Measurements from ENCODE around the gene CLASRP. TPM values are rescaled to one million over a fixed set of nuclear protein-coding genes. Genes with fewer than 3 reads are reported as not detected.

Gene CLASRP
- total RNA-seq, 1 experiment from 2014 or later = 87.1 TPM

DNA sequence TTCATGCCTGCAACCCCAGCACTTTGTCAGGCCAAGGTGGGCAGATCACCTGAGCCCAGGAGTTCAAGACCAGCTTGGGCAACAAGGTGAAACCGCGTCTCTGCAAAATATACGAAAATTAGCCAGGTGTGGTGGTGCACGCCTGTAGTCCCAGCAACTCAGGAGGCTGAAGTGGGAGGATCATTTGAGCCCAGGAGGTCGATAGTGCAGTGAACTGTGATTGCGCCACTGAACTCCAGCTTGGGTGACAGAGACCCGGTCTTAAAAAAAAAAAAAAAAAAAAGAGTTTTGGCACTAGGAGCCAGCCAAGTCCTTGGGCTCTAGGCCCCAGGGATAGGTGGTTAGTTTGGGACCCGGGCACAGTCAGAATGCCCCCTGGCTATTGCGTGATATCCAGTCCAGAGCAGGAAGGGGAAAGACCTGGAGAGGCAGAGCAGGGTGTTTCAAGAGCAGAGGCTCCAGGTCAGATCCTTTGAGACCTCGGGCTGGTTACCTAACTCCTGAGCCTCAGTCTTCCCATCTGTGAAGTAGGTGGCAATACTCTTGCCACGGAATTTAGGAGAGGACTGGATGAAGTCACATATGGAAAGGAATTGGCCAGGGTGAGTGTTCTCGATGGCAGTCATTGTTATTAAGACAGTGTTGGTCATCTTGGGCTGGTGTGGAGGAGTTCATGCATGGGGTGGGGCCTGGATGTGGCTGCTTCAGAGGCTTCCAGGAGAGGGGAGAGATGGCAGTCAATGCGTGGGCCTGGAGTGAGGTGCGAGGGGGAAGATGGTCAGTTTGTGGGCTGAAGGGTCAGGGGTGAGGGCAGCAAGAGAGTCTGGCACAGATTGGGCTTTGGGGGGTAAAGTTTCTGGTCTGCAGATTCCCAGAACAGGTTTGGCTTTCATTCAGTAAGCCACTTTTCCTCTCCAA, 56.9 kb downstream of the CLASRP start:
- H4K8ac ChIP-seq (replicated peaks; ENCODE audit: insufficient read length, low read depth, low read length) = no peak overlapping the region
- H2BK120ac ChIP-seq (ENCODE audit: low read depth, low read length, poor library complexity, severe bottlenecking) = no peak overlapping the region
- H3K27me3 Mint-ChIP-seq (ENCODE audit: low read depth) = no peaks in the 10 kb centered on the region
- H2AK5ac ChIP-seq (ENCODE audit: insufficient read length, low read length) = no peak overlapping the region
- no peaks in the 10 kb centered on the region; a peak in 2 of 5 replicates for H3K9me3 Mint-ChIP-seq
- no peak overlapping the region for H3T11ph ChIP-seq (ENCODE audit: low read length)
- no peak overlapping the region for H2BK12ac ChIP-seq (ENCODE audit: insufficient read length, low read depth, low read length)
- no peak overlapping the region for H3K56ac ChIP-seq (ENCODE audit: insufficient read length, low read depth, low read length)
- peaks cover 7 to 22% (median 10%) of the 10 kb centered on the region in 3 experiments for H3K36me3 Mint-ChIP-seq (ENCODE audit: insufficient read depth in 1 of 3, low read depth in 3 of 3)
- H3K4me3 Mint-ChIP-seq = peak overlapping the region in 1 of 2 experiments; percentile 22; a peak in 3 of 5 replicates
- H3K27ac Mint-ChIP-seq = peak overlapping the region; percentile 8 to 46 (median 15); a peak in 3 of 7 replicates
- H3K27ac ChIP-seq (ENCODE audit: insufficient read length, low read depth, low read length) = no peak overlapping the region
- no peak overlapping the region for H4K5ac ChIP-seq (ENCODE audit: insufficient read length, low read depth, low read length)
- no peak overlapping the region for H4K91ac ChIP-seq (ENCODE audit: insufficient read length, low read depth, low read length)
- H2BK5ac ChIP-seq (ENCODE audit: insufficient read length, low read length) = no peak overlapping the region
- no peak overlapping the region for H2BK20ac ChIP-seq (ENCODE audit: low read depth, low read length, poor library complexity, severe bottlenecking)
- peaks cover 57% of the 10 kb centered on the region for H3K79me2 ChIP-seq (ENCODE audit: insufficient read depth, low read length)
- TF ChIP-seq, protein P1, sequence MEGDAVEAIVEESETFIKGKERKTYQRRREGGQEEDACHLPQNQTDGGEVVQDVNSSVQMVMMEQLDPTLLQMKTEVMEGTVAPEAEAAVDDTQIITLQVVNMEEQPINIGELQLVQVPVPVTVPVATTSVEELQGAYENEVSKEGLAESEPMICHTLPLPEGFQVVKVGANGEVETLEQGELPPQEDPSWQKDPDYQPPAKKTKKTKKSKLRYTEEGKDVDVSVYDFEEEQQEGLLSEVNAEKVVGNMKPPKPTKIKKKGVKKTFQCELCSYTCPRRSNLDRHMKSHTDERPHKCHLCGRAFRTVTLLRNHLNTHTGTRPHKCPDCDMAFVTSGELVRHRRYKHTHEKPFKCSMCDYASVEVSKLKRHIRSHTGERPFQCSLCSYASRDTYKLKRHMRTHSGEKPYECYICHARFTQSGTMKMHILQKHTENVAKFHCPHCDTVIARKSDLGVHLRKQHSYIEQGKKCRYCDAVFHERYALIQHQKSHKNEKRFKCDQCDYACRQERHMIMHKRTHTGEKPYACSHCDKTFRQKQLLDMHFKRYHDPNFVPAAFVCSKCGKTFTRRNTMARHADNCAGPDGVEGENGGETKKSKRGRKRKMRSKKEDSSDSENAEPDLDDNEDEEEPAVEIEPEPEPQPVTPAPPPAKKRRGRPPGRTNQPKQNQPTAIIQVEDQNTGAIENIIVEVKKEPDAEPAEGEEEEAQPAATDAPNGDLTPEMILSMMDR (conservative IDR thresholded peaks at IDR 0.05) = no peak
- peaks cover 64 to 71% of the 10 kb centered on the region in 2 experiments for H3K4me1 Mint-ChIP-seq
- no peaks in the 10 kb centered on the region for H3K79me1 ChIP-seq (ENCODE audit: insufficient read depth, low read depth, low read length, poor library complexity, severe bottlenecking)
- H3K4me2 ChIP-seq (ENCODE audit: insufficient read depth, insufficient read length, low read length) = no peak overlapping the region
- no peak for DNase-seq
- no peaks in the 10 kb centered on the region; the same call in 1 of the 2 replicates for H3K4me1 ChIP-seq (ENCODE audit: insufficient read depth, low read length)
- no peak overlapping the region for H2AFZ ChIP-seq (ENCODE audit: low read length)
- no CpG with 5 or more reads among the region's 14 CpGs for WGBS (ENCODE audit: extremely low coverage, insufficient read length, low lambda C conversion rate)
- H3K23me2 ChIP-seq (ENCODE audit: insufficient read length, low read depth, low read length, poor library complexity, severe bottlenecking) = peaks cover 8% of the 10 kb centered on the region
- no peak overlapping the region for H2BK15ac ChIP-seq (ENCODE audit: low read depth, low read length)
- H3K14ac ChIP-seq (ENCODE audit: insufficient read depth, low read length) = no peak overlapping the region
- H4K20me1 ChIP-seq (ENCODE audit: control insufficient read depth, insufficient read depth, insufficient read length) = no peaks in the 10 kb centered on the region
- H3K23ac ChIP-seq (ENCODE audit: insufficient read length, low read depth, low read length) = no peak overlapping the region
- H3K9me3 ChIP-seq (ENCODE audit: control insufficient read depth, low read depth, low read length) = no peaks in the 10 kb centered on the region
- H3K4ac ChIP-seq (ENCODE audit: low read depth, low read length) = no peak overlapping the region
- no peaks in the 10 kb centered on the region for H3K27me3 ChIP-seq (ENCODE audit: insufficient read depth, low read length)
- no peak overlapping the region for H3K9ac ChIP-seq (ENCODE audit: extremely low read depth, insufficient read length, low read length)
- H3K18ac ChIP-seq (ENCODE audit: insufficient read length, low read depth, low read length) = no peak overlapping the region
